IPS-11a (cell line): ENCODE measurements around the gene GPR146.

Experiments used
- H3K4me3 ChIP-seq: one replicate; pipeline ENCODE4 v1.5.1; 2013; ENCODE audit warnings: low read depth, low read length, control low read depth

The GPR146 gene

GRCh38 chr7:1011297-1012003, 32.9 kb upstream of the GPR146 start:
- H3K4me3 ChIP-seq, result no peak overlapping the region

- no peak overlapping the region for H3K4me3 ChIP-seq
These were observed 32.2 kb upstream of the GPR146 start for GRCh38 chr7:1012004-1012715.

- H3K4me3 ChIP-seq, result no peak overlapping the region
These were observed 31.6 kb upstream of the GPR146 start for GRCh38 chr7:1012716-1013095.

GRCh38 chr7:1013581-1013980, 30.8 kb upstream of the GPR146 start:
- no peak overlapping the region for H3K4me3 ChIP-seq

GRCh38 chr7:1014681-1015080, 29.7 kb upstream of the GPR146 start:
- H3K4me3 ChIP-seq, result no peak overlapping the region

GRCh38 chr7:1015196-1016121, 28.9 kb upstream of the GPR146 start:
- no peak overlapping the region for H3K4me3 ChIP-seq

GRCh38 chr7:1016577-1017531, 27.5 kb upstream of the GPR146 start:
- no peak overlapping the region for H3K4me3 ChIP-seq

GRCh38 chr7:1017586-1018333, 26.6 kb upstream of the GPR146 start:
- no peak overlapping the region for H3K4me3 ChIP-seq

- H3K4me3 ChIP-seq, result no peak overlapping the region
These were observed 26.0 kb upstream of the GPR146 start for GRCh38 chr7:1018334-1018695.

- H3K4me3 ChIP-seq, result no peak overlapping the region
These were observed 25.0 kb upstream of the GPR146 start for GRCh38 chr7:1019255-1019785.

GRCh38 chr7:1019789-1020610, 24.3 kb upstream of the GPR146 start:
- no peak overlapping the region for H3K4me3 ChIP-seq

- no peak overlapping the region for H3K4me3 ChIP-seq
These were observed 23.5 kb upstream of the GPR146 start for GRCh38 chr7:1020849-1021251.

GRCh38 chr7:1021366-1021765, 23.0 kb upstream of the GPR146 start:
- H3K4me3 ChIP-seq, result no peak overlapping the region

GRCh38 chr7:1021931-1022330, 22.4 kb upstream of the GPR146 start:
- H3K4me3 ChIP-seq, result no peak overlapping the region

GRCh38 chr7:1022356-1022755, 22.0 kb upstream of the GPR146 start:
- H3K4me3 ChIP-seq, result no peak overlapping the region

- no peak overlapping the region for H3K4me3 ChIP-seq
These were observed 21.4 kb upstream of the GPR146 start for GRCh38 chr7:1022801-1023465.

- H3K4me3 ChIP-seq, result no peak overlapping the region
These were observed 20.0 kb upstream of the GPR146 start for GRCh38 chr7:1024331-1024841.
